IPS DF 19.7 (cell line): Measurements from ENCODE around the gene ANXA8.

Source experiments
- DNase-seq: peaks from one replicate; pipeline ENCODE4 v3.0.0-alpha.2; 2013; ENCODE audit warnings: low read depth, low spot score

Gene ANXA8

DNA sequence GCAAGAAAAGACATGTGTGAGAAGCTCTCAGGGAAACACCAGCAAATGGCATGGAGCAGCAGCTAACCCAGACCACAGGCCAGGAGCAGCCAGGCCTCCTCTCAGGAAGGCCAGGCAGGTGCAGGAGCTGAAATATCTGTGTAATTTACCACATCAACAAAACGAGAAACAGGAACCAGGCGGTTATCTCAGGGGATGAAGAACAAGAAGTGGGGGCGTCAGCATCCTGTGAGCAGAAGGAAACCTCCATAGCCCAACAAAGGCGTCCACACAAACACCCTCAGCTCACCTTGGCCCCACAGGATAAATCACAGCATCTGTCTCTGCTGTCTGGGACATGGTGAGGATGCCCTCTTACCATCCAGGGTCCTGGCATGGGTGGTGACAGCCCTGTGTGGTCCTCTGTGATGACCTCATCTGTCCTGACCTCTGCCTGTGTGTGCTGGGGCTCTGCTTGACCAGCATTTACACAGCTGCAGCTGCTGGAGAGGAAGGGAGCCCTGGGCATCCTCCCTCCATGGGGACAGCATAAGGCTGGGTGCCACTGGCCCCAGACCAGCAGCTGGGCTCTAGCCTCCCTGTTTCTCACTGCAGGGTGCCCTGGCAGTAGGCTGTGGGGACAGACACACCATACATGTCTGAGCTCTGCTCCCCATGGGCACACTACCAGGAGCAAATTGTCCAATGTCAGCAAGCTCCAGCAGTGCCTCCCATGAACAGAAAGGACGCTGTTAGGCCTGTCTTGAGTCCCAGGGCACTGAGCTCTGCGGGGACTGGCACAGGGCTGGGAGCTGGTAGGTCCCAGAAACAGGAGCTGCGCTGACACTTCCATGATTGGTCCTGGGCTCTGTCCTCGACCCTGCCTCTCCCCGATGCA lies 34.6 kb downstream of the ANXA8 start:
- DNase-seq = no peak

DNA sequence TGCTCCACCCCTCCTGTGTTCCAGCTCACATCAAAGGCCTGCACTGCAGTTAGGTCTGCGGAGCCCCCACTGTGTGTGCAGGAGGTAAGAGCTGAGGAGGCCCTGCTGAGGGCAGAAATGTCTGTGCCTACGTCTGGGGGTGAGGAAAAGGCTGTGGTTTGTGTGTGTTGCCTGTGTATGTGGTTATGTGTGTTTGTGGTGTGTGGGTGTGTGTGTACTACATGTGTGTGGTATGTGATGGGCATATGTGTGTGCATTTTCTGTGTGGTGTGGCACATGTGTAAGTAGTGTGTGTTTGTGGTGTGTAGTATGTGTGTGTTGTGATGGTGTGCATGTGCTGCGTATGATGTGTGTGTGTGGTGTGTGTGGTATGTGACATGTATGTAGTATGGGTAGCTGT lies 36.2 kb downstream of the ANXA8 start:
- DNase-seq = no peak

GRCh38 chr10:47447209-47447608 lies 36.7 kb downstream of the ANXA8 start:
- no peak for DNase-seq

GRCh38 chr10:47445720-47446119 lies 38.2 kb downstream of the ANXA8 start:
- DNase-seq = no peak

GRCh38 chr10:47444047-47444446 lies 39.9 kb downstream of the ANXA8 start:
- DNase-seq = no peak

DNA sequence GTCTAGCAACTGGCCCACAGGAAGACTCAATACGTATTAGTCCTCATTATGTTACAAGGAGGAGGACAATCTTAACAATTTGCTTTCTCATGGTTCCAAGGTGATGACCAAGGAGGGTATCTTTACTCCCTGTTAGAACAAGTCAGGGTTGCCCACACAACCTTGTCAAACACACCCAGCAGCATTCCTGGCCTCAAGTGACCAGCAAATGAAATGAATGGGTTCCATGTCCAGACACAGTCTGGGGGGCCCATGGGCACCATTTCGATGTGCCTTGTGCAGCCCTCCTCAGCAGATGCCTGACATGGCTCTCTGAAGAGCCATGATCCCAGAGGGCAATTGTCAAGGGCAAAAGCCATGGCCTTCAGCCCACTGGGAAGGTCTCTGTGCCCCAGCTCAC lies 40.8 kb downstream of the ANXA8 start:
- no peak for DNase-seq

GRCh38 chr10:47442351-47442750 lies 41.6 kb downstream of the ANXA8 start:
- no peak for DNase-seq

- no peak for DNase-seq
Observed at GRCh38 chr10:47441938-47442337, 42.0 kb downstream of the ANXA8 start.

- no peak for DNase-seq
Observed at GRCh38 chr10:47440207-47440606, 43.7 kb downstream of the ANXA8 start.

- DNase-seq = peak; percentile 42
Observed at GRCh38 chr10:47438857-47439474, 44.9 kb downstream of the ANXA8 start.

- no peak for DNase-seq
Observed at GRCh38 chr10:47435081-47435480, 48.8 kb downstream of the ANXA8 start.

- no peak for DNase-seq
Observed at GRCh38 chr10:47425813-47426419, 58.0 kb downstream of the ANXA8 start.

GRCh38 chr10:47424231-47424630 lies 59.7 kb downstream of the ANXA8 start:
- no peak for DNase-seq

DNA sequence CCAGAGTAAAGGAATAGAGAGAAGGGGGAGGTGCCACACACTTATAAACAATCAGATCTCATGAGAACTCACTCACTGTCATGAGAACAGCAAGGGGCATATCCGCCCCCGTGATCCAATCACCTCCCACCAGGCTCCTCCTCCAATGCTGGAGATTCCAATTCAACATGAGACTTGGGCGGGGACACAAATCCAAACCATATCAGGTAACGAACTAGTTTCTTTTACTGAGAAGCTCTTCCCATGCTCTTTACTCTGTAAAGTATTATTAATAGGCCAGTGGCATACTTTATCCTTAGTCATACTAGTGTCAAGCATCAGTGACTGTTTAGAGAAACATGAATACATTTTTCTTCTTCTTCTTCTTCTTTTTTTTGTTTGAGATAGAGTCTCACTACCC lies 60.4 kb downstream of the ANXA8 start:
- DNase-seq = no peak

GRCh38 chr10:47421057-47421952 lies 62.6 kb downstream of the ANXA8 start:
- DNase-seq = no peak

DNA sequence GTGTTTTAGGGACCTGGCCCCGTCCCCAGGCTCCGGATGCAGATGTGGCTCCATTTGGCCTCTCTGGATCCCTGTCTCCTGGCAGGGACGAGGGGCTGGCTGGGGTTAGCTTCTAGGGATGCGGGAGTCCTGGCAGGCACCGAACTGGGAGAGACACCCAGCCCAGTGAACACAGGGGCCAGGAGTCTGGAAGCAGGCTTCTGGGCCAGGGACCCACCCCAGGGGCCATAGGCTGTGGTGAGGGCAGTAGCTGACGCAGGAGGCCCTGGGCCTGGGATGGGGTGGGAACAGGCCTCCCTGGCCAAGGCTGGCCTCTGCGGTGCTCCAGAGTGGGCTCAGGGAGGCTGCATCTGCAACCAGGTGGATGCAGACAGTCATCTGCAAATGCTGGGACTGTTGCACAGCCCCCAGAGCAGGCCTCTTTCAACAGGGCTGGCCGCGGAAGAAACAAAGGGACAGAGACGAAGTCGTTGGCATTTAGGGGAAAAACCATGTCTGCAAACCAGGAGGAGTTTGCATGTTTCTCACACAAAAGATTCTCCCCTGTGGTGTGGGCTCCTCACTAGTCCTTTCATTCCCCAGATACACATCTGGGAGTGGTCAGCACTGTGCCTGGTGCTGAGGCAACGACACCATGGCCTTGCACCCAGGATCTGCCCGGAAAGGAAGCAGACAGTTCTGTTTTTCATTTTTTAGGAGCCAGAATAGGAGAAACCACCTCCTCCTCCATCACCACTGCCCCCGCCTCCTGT lies 63.4 kb downstream of the ANXA8 start:
- DNase-seq = no peak

- DNase-seq = no peak
Observed at GRCh38 chr10:47419421-47419820, 64.5 kb downstream of the ANXA8 start.

DNA sequence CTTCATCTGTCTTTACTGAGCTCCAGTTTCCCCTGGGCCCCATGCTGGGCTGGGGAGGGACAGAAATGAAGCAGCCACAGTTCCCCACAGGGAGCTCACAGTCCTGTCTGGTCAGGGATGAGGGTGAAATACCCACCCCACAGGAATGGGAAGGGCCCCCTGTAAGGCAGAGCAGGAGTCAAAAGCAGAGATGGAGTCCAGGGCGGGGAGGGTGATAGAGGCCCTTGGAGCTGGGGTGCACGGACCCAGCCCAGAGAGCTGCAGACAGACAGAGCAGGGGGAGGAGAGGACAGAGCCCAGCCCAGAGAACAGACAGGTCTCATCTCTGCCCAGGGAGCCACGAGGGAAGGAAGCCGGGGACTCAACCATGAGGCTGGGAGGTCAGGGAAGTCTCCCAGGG lies 64.9 kb downstream of the ANXA8 start:
- no peak for DNase-seq

GRCh38 chr10:47418321-47418720 lies 65.6 kb downstream of the ANXA8 start:
- no peak for DNase-seq
